IgD-negative memory B cell (primary cell): Measurements from ENCODE around the gene ZKSCAN5. TPM values are rescaled to one million over a fixed set of nuclear protein-coding genes. Genes with fewer than 3 reads are reported as not detected.
A peak's percentile ranks its signal among the peaks of the same experiment; 100 is the strongest.
"Not testable (repeated sequence)": the region's sequence is repeated elsewhere in the genome, so short reads cannot be mapped to it uniquely, and the experiment has no call there.

ENCODE experiments used
- H3K27ac Mint-ChIP-seq, 3 donors: one replicate each; pipeline ENCODE4 v1.8.0; 2020 to 2022; ENCODE audit warnings: mild to moderate bottlenecking in 3 of 3, mixed read lengths in 3 of 3, moderate library complexity in 1 of 3
- H3K27me3 Mint-ChIP-seq: one replicate; pipeline ENCODE4 v1.8.0; 2021; ENCODE audit warnings: mixed read lengths
- H3K36me3 Mint-ChIP-seq: one replicate; pipeline ENCODE4 v1.8.0; 2020; ENCODE audit warnings: mild to moderate bottlenecking, mixed read lengths
- H3K4me1 Mint-ChIP-seq, 3 donors: one replicate each; pipeline ENCODE4 v1.8.0; 2020 to 2022; ENCODE audit warnings: mixed read lengths in 3 of 3, mild to moderate bottlenecking in 1 of 3
- H3K4me3 Mint-ChIP-seq, 4 donors: one replicate each; pipeline ENCODE4 v1.8.0; 2020 to 2022; ENCODE audit warnings: mild to moderate bottlenecking in 4 of 4, mixed read lengths in 4 of 4, moderate library complexity in 3 of 4
- H3K9me3 Mint-ChIP-seq, 3 donors: one replicate each; pipeline ENCODE4 v1.8.0; 2020 to 2021; ENCODE audit warnings: mixed read lengths in 3 of 3, mild to moderate bottlenecking in 1 of 3
- polyA plus RNA-seq: library from polyadenylated mRNA; unstranded; fragments of 300-500 nt; fragmentation: Illumina TruSeq; gene quantifications from one replicate; pipeline ENCODE4 v1.2.3, GENCODE V29; 2021

The ZKSCAN5 gene
- polyA plus RNA-seq, 1 donor from 2014 or later = 5.4 TPM

- Mint-ChIP-seq H3K27me3 (no peaks in the 10 kb centered on the region), H3K9me3 (no peaks in the 10 kb centered on the region), H3K27ac (no peak overlapping the region), H3K36me3 (peaks cover 13% of the 10 kb centered on the region), H3K4me1 (peaks cover 5 to 11% (median 7%) of the 10 kb centered on the region in 3 donors), H3K4me3 (peak overlapping the region in 1 of 4 donors; percentile 41)
Observed at GRCh38 chr7:99514050-99514449, 9.6 kb downstream of the ZKSCAN5 start.

- H3K4me1 Mint-ChIP-seq = peaks cover 0 to 9% (median 2%) of the 10 kb centered on the region in 3 donors
- H3K4me3 Mint-ChIP-seq = no peak overlapping the region
- no peaks in the 10 kb centered on the region for H3K27me3 Mint-ChIP-seq
- no peak overlapping the region for H3K27ac Mint-ChIP-seq
- no peaks in the 10 kb centered on the region for H3K9me3 Mint-ChIP-seq
- H3K36me3 Mint-ChIP-seq = peaks cover 11% of the 10 kb centered on the region
Observed at GRCh38 chr7:99521399-99521798, 16.9 kb downstream of the ZKSCAN5 start.

GRCh38 chr7:99525713-99526440, 21.4 kb downstream of the ZKSCAN5 start:
- H3K27ac Mint-ChIP-seq = no peak overlapping the region
- peaks cover 0 to 9% (median 1%) of the 10 kb centered on the region in 3 donors for H3K4me1 Mint-ChIP-seq
- H3K36me3 Mint-ChIP-seq = peaks cover 14% of the 10 kb centered on the region
- no peak overlapping the region for H3K4me3 Mint-ChIP-seq
- peaks cover 2 to 11% (median 9%) of the 10 kb centered on the region in 3 donors for H3K9me3 Mint-ChIP-seq
- H3K27me3 Mint-ChIP-seq = no peaks in the 10 kb centered on the region

GRCh38 chr7:99531354-99531765, 26.9 kb downstream of the ZKSCAN5 start:
- Mint-ChIP-seq H3K27me3 (no peaks in the 10 kb centered on the region), H3K4me1 (peaks cover 0 to 3% (median 0%) of the 10 kb centered on the region in 3 donors), H3K4me3 (peak overlapping the region in 2 of 4 donors; percentile 12 to 70), H3K36me3 (peaks cover 30% of the 10 kb centered on the region), H3K27ac (no peak overlapping the region), H3K9me3 (peaks cover 14 to 24% (median 23%) of the 10 kb centered on the region in 3 donors)

GRCh38 chr7:99535667-99536066, 31.2 kb downstream of the ZKSCAN5 start:
- Mint-ChIP-seq H3K36me3 (peaks cover 19% of the 10 kb centered on the region), H3K27ac (no peak overlapping the region), H3K4me1 (peaks cover 0 to 1% (median 0%) of the 10 kb centered on the region in 3 donors), H3K9me3 (peaks cover 18 to 34% (median 20%) of the 10 kb centered on the region in 3 donors), H3K4me3 (no peak overlapping the region), H3K27me3 (no peaks in the 10 kb centered on the region)

- peaks cover 0 to 1% (median 0%) of the 10 kb centered on the region in 3 donors for H3K4me1 Mint-ChIP-seq
- H3K9me3 Mint-ChIP-seq = peaks cover 12 to 30% (median 14%) of the 10 kb centered on the region in 3 donors
- H3K4me3 Mint-ChIP-seq = peak overlapping the region in 1 of 4 donors; percentile 43
- H3K27me3 Mint-ChIP-seq = no peaks in the 10 kb centered on the region
- no peaks in the 10 kb centered on the region for H3K36me3 Mint-ChIP-seq
- H3K27ac Mint-ChIP-seq = no peak overlapping the region
Observed at GRCh38 chr7:99539213-99539811, 34.9 kb downstream of the ZKSCAN5 start.

GRCh38 chr7:99540542-99540941, 36.1 kb downstream of the ZKSCAN5 start:
- H3K4me1 Mint-ChIP-seq = peaks cover 0 to 2% (median 0%) of the 10 kb centered on the region in 3 donors
- H3K27ac Mint-ChIP-seq = no peak overlapping the region
- H3K9me3 Mint-ChIP-seq = peaks cover 11 to 26% (median 14%) of the 10 kb centered on the region in 3 donors
- H3K36me3 Mint-ChIP-seq = peaks cover 3% of the 10 kb centered on the region
- peak overlapping the region in 1 of 4 donors; percentile 27 for H3K4me3 Mint-ChIP-seq
- H3K27me3 Mint-ChIP-seq = no peaks in the 10 kb centered on the region

- Mint-ChIP-seq H3K4me3 (no peak overlapping the region), H3K4me1 (peaks cover 0 to 2% (median 0%) of the 10 kb centered on the region in 3 donors), H3K27ac (peak overlapping the region in 1 of 3 donors; percentile 39), H3K9me3 (peaks cover 11 to 26% (median 14%) of the 10 kb centered on the region in 3 donors), H3K27me3 (no peaks in the 10 kb centered on the region), H3K36me3 (peaks cover 3% of the 10 kb centered on the region)
Observed at GRCh38 chr7:99541212-99541611, 36.8 kb downstream of the ZKSCAN5 start.

- no peak overlapping the region for H3K27ac Mint-ChIP-seq
- peak overlapping the region in 1 of 4 donors; percentile 17 for H3K4me3 Mint-ChIP-seq
- H3K27me3 Mint-ChIP-seq = no peaks in the 10 kb centered on the region
- peaks cover 0 to 3% (median 0%) of the 10 kb centered on the region in 3 donors for H3K4me1 Mint-ChIP-seq
- H3K36me3 Mint-ChIP-seq = peaks cover 4% of the 10 kb centered on the region
- peaks cover 10 to 21% (median 14%) of the 10 kb centered on the region in 3 donors for H3K9me3 Mint-ChIP-seq
Observed at GRCh38 chr7:99543081-99543671, 38.7 kb downstream of the ZKSCAN5 start.

- Mint-ChIP-seq H3K4me1 (peaks cover 0 to 3% (median 0%) of the 10 kb centered on the region in 3 donors), H3K36me3 (peaks cover 5% of the 10 kb centered on the region), H3K4me3 (no peak overlapping the region), H3K27me3 (no peaks in the 10 kb centered on the region), H3K9me3 (peaks cover 10 to 18% (median 14%) of the 10 kb centered on the region in 3 donors), H3K27ac (no peak overlapping the region)
Observed at GRCh38 chr7:99543916-99544315, 39.5 kb downstream of the ZKSCAN5 start.

- not testable (repeated sequence) for H3K27me3 Mint-ChIP-seq, H3K36me3 Mint-ChIP-seq, H3K27ac Mint-ChIP-seq, H3K4me1 Mint-ChIP-seq, H3K4me3 Mint-ChIP-seq
- peaks cover 8 to 17% (median 10%) of the 10 kb centered on the region in 3 donors for H3K9me3 Mint-ChIP-seq
Observed at GRCh38 chr7:99545308-99545707, 40.8 kb downstream of the ZKSCAN5 start.

GRCh38 chr7:99549545-99549944, 45.1 kb downstream of the ZKSCAN5 start:
- Mint-ChIP-seq H3K4me3 (peak overlapping the region in 2 of 4 donors; percentile 12 to 90), H3K4me1 (peaks cover 8 to 20% (median 16%) of the 10 kb centered on the region in 3 donors)
- H3K27ac Mint-ChIP-seq, H3K9me3 Mint-ChIP-seq, H3K36me3 Mint-ChIP-seq, H3K27me3 Mint-ChIP-seq: not testable (repeated sequence)

- H3K9me3 Mint-ChIP-seq = peaks cover 0 to 8% (median 4%) of the 10 kb centered on the region in 3 donors
- no peaks in the 10 kb centered on the region for H3K27me3 Mint-ChIP-seq
- H3K27ac Mint-ChIP-seq = peak overlapping the region; percentile 76 to 96 (median 91)
- H3K36me3 Mint-ChIP-seq = peaks cover 6% of the 10 kb centered on the region
- peak overlapping the region; percentile 90 to 98 (median 96) for H3K4me3 Mint-ChIP-seq
- peaks cover 11 to 25% (median 22%) of the 10 kb centered on the region in 3 donors for H3K4me1 Mint-ChIP-seq
Observed at GRCh38 chr7:99551334-99551733, 46.9 kb downstream of the ZKSCAN5 start.

- Mint-ChIP-seq H3K4me3 (peak within 1 kb of the TSS; percentile 90 to 98 (median 96)), H3K36me3 (peaks cover 6% of the 10 kb centered on the region), H3K9me3 (peaks cover 0 to 7% (median 4%) of the 10 kb centered on the region in 3 donors), H3K27me3 (no peaks in the 10 kb centered on the region), H3K4me1 (peaks cover 11 to 26% (median 22%) of the 10 kb centered on the region in 3 donors), H3K27ac (peak within 1 kb of the TSS; percentile 76 to 96 (median 91))
Observed at GRCh38 chr7:99551767-99552463, 47.5 kb downstream of the ZKSCAN5 start, which contains the start of gene FAM200A. Gene FAM200A (minus strand): TSS chr7:99552114. CDS start chr7:99548407, 3,707 bp downstream.
